PFSK-1 (cell line): ENCODE results near the gene CDC42EP3.

ENCODE experiments used
- POLR2AphosphoS5 ChIP-seq: IDR thresholded peaks from 2 replicates; pipeline ENCODE4 v1.6.1; 2012; ENCODE audit warnings: low read depth, mild to moderate bottlenecking, control low read depth, low read length, moderate library complexity
- REST ChIP-seq, 2 experiments: IDR thresholded peaks; 2 replicates each; pipeline versions ENCODE4 v1.6.1 to v1.8.0; 2011 to 2012; ENCODE audit warnings: low read depth in 2 of 2, low read length in 2 of 2, control low read depth in 1 of 2, inconsistent platforms in 1 of 2, mild to moderate bottlenecking in 1 of 2, moderate library complexity in 1 of 2; ENCODE audit not compliant: insufficient read depth in 1 of 2
- SIN3A ChIP-seq: IDR thresholded peaks from 2 replicates; pipeline ENCODE4 v1.6.1; 2012; ENCODE audit warnings: mild to moderate bottlenecking, low read length, moderate library complexity, borderline replicate concordance; ENCODE audit not compliant: insufficient read depth
- TAF1 ChIP-seq: IDR thresholded peaks from 2 replicates; pipeline ENCODE4 v1.6.1; 2012; ENCODE audit warnings: low read length, control low read depth, borderline replicate concordance; ENCODE audit not compliant: insufficient read depth

GRCh38 chr2:37630776-37631175 is 40.7 kb downstream of the CDC42EP3 start:
- no peak for TF ChIP-seq POLR2AphosphoS5
- TF ChIP-seq TAF1, result no peak
- TF ChIP-seq REST (IDR thresholded peaks at IDR 0.05; ENCODE audit: insufficient read depth in 1 of 2, low read depth in 2 of 2, low read length in 2 of 2), result no peak
- no peak for TF ChIP-seq SIN3A
